ENCODE results near the gene GABRB2.

DNA sequence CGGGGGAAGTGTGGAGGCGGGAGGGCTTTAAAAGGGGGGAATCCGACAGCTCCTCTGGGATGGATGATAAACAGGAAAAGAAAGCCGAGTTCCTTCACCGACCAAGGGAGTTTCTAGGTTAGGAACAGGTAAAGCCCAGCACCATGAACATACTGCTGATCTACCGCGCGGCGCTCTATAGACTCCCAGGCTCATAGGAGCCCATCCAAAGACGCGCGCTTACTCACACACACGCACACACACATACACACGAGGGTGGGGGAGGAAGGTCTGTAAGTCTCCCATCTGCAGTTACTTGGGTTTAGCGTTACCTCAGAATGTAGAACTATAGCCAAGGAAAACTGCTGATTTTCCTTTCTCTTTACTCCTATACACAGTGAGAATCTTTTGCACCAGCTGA lies 2.6 kb upstream of the GABRB2 start:
- TF ChIP-seq, protein P1, sequence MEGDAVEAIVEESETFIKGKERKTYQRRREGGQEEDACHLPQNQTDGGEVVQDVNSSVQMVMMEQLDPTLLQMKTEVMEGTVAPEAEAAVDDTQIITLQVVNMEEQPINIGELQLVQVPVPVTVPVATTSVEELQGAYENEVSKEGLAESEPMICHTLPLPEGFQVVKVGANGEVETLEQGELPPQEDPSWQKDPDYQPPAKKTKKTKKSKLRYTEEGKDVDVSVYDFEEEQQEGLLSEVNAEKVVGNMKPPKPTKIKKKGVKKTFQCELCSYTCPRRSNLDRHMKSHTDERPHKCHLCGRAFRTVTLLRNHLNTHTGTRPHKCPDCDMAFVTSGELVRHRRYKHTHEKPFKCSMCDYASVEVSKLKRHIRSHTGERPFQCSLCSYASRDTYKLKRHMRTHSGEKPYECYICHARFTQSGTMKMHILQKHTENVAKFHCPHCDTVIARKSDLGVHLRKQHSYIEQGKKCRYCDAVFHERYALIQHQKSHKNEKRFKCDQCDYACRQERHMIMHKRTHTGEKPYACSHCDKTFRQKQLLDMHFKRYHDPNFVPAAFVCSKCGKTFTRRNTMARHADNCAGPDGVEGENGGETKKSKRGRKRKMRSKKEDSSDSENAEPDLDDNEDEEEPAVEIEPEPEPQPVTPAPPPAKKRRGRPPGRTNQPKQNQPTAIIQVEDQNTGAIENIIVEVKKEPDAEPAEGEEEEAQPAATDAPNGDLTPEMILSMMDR (IDR thresholded peaks at IDR 0.05): no peak
- no peak for TF ChIP-seq POLR2A (IDR thresholded peaks at IDR 0.05)

Measured in adrenal gland (tissue), 5 donors.